ENCODE measurements around the gene PPEF2.
"Not testable (repeated sequence)": the region's sequence is repeated elsewhere in the genome, so short reads cannot be mapped to it uniquely, and the experiment has no call there.

Gene PPEF2

DNA sequence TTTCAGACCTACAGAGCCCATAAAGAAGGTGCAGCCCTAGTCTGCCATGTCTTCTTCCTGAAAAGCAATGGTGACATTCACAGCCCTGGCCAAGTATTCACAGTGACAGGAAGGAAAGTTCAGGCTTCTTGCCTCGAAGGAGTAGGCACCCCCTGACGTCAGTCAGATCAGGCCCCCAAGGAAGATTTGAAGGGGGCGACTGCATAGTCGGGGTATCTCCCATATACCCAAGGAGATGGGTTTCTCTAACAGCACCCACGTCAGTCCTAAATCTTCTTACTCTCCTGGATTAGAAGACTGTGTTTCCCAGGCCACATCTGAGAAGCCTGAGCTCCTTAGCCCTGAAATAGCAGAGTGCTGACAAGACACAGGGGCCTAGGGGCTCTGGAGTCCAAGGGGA lies at the start of gene PPEF2:
Gene PPEF2, minus strand, starts transcription at position 101 of the 400 bp plus-strand sequence. CDS start 6,127 bp downstream, outside the sequence.
- intact Hi-C loops (cut with DNase I), result no loop called here

DNA sequence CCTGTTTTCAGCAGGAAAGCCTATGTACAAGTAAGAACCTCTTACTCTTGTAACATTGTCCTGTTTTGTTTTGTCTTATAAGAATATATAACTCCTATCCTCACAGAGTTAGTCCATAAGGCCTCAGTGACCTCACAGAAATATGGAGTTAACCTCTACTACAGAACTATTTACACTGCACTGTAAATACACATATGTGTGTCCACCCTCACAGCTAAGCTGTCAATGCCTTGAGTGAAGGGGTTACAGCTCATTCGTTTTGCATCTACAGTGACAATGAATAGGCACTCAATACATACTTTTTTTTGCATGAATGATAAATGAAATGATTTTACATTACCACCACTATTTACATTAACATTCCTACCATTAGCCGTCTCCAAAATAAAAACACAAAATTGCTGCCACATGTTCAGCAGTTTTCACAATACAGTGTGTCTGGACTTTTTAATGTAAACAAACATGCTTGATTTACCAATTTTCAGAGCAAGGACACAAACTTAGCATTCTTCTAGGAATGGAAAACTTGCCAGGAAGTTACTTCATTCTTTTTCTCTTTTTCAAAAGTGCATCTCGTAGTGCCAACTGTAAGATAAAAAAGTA lies 48.1 kb upstream of the PPEF2 start:
- intact Hi-C loops (cut with DNase I), result no loop called here
- no peak for DNase-seq

More for the DNA sequence above, at the start of gene PPEF2:
- no peak for DNase-seq

DNA sequence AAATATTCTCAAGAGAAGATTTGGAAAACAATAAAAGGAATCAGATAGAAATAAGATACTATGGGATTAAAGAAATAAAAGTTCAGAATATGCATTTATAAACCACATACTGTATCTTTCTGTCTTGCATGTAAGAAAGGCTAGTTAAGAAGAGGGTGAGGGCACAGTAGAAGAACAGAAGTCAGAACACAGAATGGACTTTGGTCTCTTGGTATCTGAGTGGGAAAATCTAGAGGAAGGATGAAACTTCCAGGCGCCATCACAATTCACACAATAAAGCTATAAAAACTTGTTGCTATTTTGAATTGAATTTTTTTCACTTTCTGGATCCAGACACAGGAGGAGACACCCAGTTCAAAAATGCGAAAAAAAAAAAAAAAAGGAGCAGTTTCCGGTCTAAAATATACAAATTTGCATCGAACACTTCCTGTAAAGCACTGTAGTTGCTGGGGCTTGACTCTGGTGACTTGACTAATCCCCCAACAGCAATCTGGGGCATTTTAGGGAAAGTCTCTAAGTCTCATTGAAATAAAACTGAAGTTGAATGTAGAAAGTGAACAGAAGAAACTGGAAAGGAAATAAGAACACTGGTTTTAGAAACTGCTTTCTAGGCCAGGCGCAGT lies 46.7 kb upstream of the PPEF2 start:
- intact Hi-C loops (cut with DNase I), result no loop called here
- DNase-seq, result no peak

DNA sequence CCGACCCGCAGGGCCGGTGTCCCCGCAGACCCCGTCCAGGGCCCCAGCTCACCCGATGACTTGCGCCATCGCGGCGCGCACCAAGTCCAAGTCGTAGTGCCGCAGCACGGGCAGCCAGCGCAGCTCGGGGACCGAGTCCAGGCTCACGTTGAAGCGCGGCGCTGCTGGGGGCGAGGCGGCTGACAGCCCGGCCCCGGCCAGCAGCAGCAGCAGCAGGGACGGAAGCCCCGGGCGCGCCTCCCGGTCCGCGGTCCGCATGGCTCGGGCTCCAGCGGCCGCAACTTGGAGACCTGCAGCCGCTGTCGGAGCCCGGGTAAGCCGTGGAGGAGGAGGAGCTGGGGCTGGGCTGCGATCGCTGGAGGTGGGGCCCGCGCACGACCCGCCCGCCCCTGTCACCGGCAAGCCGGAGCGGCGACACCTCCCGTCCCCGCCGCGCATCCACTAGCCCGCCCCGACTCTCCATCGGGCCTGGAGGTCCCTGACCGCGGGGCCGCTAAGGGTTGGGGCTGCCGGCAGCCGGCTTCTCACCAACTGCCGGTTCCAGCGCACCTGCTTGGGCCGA lies 38.5 kb upstream of the PPEF2 start, which contains the start of gene NAAA:
Gene NAAA, minus strand, starts transcription at position 322 of the 562 bp plus-strand sequence. Its CDS starts 64 bp downstream, at position 258.
- DNase-seq, result peak; percentile 45 to 91 (median 80)
- intact Hi-C loops (cut with DNase I), result no loop called here

- intact Hi-C loops (cut with DNase I), result no loop called here
- peak; percentile 25 to 81 (median 64) for DNase-seq
Measured at GRCh38 chr4:75939890-75940691, 37.8 kb upstream of the PPEF2 start.

- intact Hi-C loops (cut with DNase I), result no loop called here
- DNase-seq, result no peak
Measured at GRCh38 chr4:75935628-75936027, 33.4 kb upstream of the PPEF2 start.

- intact Hi-C loops (cut with DNase I), result no loop called here
- DNase-seq, result no peak
Measured at GRCh38 chr4:75930152-75930551, 27.9 kb upstream of the PPEF2 start.

DNA sequence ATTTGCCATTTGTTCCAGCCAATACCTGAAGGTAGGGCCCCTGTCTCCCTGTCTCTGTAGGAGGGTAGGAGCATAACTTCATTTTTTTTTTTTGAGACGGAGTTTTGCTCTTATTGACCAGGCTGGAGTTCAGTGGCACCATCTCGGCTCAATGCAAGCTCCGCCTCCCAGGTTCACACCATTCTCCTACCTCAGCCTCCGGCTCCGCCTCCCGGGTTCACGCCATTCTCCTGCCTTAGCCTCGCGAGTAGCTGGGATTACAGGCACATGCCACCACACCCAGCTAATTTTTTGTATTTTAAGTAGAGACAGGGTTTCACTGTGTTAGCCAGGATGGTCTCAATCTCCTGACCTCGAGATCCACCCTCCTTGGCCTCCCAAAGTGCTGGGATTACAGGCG lies 22.7 kb upstream of the PPEF2 start:
- intact Hi-C loops (cut with DNase I); DNase-seq: not testable (repeated sequence)

GRCh38 chr4:75924309-75924827 lies 22.1 kb upstream of the PPEF2 start:
- intact Hi-C loops (cut with DNase I), result no loop called here
- no peak for DNase-seq

GRCh38 chr4:75922588-75922987 lies 20.3 kb upstream of the PPEF2 start:
- DNase-seq, result no peak
- intact Hi-C loops (cut with DNase I), result no loop called here

GRCh38 chr4:75921910-75922309 lies 19.7 kb upstream of the PPEF2 start:
- DNase-seq, result no peak
- intact Hi-C loops (cut with DNase I), result no loop called here

DNA sequence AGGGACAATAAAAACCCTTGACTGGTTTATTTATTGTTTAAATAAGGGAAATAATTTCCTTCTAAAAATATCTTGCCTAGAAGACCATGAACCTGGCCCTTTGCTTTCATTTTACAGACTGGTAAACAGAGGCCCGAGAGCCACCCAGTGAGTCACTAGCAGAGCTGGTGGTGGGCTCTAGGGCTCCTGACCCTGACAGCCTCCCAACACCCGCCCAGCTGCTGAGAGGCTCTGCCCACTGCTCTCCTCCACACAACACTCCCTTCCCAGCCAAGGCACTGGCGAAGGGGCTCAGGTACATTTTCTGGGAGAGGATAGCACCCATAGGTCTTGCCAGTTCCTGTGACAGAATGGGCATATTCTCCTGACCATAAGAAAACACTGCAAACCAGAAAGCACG lies 18.1 kb upstream of the PPEF2 start:
- DNase-seq, result no peak
- intact Hi-C loops (cut with DNase I), result no loop called here

GRCh38 chr4:75919920-75920319 lies 17.7 kb upstream of the PPEF2 start:
- DNase-seq, result peak in 1 of 42 donors; percentile 12

GRCh38 chr4:75916091-75916661 lies 13.9 kb upstream of the PPEF2 start:
- peak in 28 of 42 donors; percentile 16 to 68 (median 44) for DNase-seq
- intact Hi-C loops (cut with DNase I), result no loop called here

More at GRCh38 chr4:75919920-75920319, 17.7 kb upstream of the PPEF2 start:
- intact Hi-C loops (cut with DNase I), result no loop called here

GRCh38 chr4:75912968-75913367 lies 10.7 kb upstream of the PPEF2 start:
- DNase-seq, result no peak
- intact Hi-C loops (cut with DNase I), result no loop called here

GRCh38 chr4:75910831-75911230 lies 8.6 kb upstream of the PPEF2 start:
- intact Hi-C loops (cut with DNase I); DNase-seq: not testable (repeated sequence)

GRCh38 chr4:75909405-75909804 lies 7.2 kb upstream of the PPEF2 start:
- no peak for DNase-seq
- intact Hi-C loops (cut with DNase I), result no loop called here

DNA sequence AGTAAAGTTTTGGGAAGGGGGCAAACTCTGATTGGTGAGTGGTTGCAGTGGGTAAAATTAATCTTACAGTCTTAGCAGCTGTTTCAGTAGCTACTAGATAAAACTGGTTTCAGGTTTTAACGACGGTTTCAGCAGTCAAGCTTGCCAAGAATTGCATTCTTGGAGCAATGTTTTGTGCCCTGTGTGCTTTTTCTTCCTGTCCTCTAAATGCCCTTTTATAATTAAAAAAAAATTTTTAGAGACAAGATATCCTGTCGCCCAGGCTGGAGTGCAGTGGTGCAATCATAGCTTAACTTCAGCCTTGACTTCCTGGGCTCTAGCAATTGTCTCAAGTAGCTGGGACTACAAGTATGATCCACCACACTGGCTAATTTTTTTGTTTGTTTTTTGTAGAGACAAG lies 6.3 kb upstream of the PPEF2 start:
- intact Hi-C loops (cut with DNase I), result no loop called here
- no peak for DNase-seq

DNA sequence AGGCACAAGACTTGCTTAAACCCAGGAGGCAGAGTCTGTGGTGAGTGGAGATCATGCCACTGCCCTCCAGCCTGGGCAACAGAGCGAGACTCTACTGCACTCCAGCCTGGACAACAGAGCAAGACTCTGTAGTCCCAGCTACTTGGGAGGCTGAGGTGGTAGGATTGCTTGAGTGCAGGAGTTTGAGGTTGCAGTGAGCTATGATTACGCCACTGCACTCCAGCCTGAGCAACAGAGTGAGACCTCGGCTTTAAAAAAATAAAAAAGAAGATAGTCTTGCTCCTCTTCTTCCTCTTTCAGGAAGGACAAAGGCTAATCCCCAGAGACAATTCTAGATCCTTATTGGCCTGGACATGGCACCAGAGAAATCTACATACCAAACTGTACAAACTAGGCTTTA lies 5.7 kb upstream of the PPEF2 start:
- DNase-seq, result no peak
- intact Hi-C loops (cut with DNase I), result no loop called here

Data from head of caudate nucleus (tissue), 42 donors.